NCI-H1930 (cell line): ENCODE measurements around the gene ATG14.
"Not testable (repeated sequence)": the region's sequence is repeated elsewhere in the genome, so short reads cannot be mapped to it uniquely, and the experiment has no call there.

Source experiments
- DNase-seq, 2 experiments: peaks; one replicate each; lab custom pipeline; 2025; lab: John Stamatoyannopoulos, UW

ATG14 gene

GRCh38 chr14:55350461-55350860 is 61.2 kb downstream of the ATG14 start:
- DNase-seq = no peak

GRCh38 chr14:55349565-55349964 is 62.1 kb downstream of the ATG14 start:
- DNase-seq = no peak

- no peak for DNase-seq
These were observed 62.7 kb downstream of the ATG14 start for GRCh38 chr14:55348766-55349453.

GRCh38 chr14:55347748-55348147 is 63.9 kb downstream of the ATG14 start:
- DNase-seq = no peak

- DNase-seq = no peak
These were observed 64.6 kb downstream of the ATG14 start for GRCh38 chr14:55347040-55347439.

GRCh38 chr14:55344582-55345163 is 67.0 kb downstream of the ATG14 start:
- not testable (repeated sequence) for DNase-seq

- no peak for DNase-seq
These were observed 69.8 kb downstream of the ATG14 start for GRCh38 chr14:55341781-55342180.

GRCh38 chr14:55340482-55340881 is 71.1 kb downstream of the ATG14 start:
- no peak for DNase-seq

GRCh38 chr14:55339770-55340169 is 71.9 kb downstream of the ATG14 start:
- DNase-seq = no peak

GRCh38 chr14:55336691-55337090 is 74.9 kb downstream of the ATG14 start:
- no peak for DNase-seq

GRCh38 chr14:55336162-55336561 is 75.5 kb downstream of the ATG14 start:
- no peak for DNase-seq

GRCh38 chr14:55333711-55334485 is 77.7 kb downstream of the ATG14 start:
- no peak for DNase-seq

- DNase-seq = no peak
These were observed 78.7 kb downstream of the ATG14 start for GRCh38 chr14:55332654-55333570.

- DNase-seq = no peak
These were observed 81.5 kb downstream of the ATG14 start for GRCh38 chr14:55329999-55330710.

- no peak for DNase-seq
These were observed 83.3 kb downstream of the ATG14 start for GRCh38 chr14:55328317-55328716.

GRCh38 chr14:55327179-55327578 is 84.5 kb downstream of the ATG14 start:
- DNase-seq = no peak

GRCh38 chr14:55324812-55325211 is 86.8 kb downstream of the ATG14 start:
- DNase-seq = no peak

- DNase-seq = no peak
These were observed 87.7 kb downstream of the ATG14 start for GRCh38 chr14:55323910-55324309.

GRCh38 chr14:55318694-55319093 is 92.9 kb downstream of the ATG14 start:
- no peak for DNase-seq

- DNase-seq = no peak
These were observed 93.9 kb downstream of the ATG14 start for GRCh38 chr14:55317542-55318306.

- no peak for DNase-seq
These were observed 95.1 kb downstream of the ATG14 start for GRCh38 chr14:55316564-55316963.
